ENCODE data around the gene FGL2. TPM values are rescaled to one million over a fixed set of nuclear protein-coding genes. Genes with fewer than 3 reads are reported as not detected.

Gene FGL2
- total RNA-seq, 1 experiment from 2014 or later, result not detected

GRCh38 chr7:77245015-77245755 is 45.6 kb upstream of the FGL2 start:
- ATAC-seq (no peak), DNase-seq (no peak)
- Histone ChIP-seq H3K9me3 (ENCODE audit: low read length) (no peaks in the 10 kb centered on the region), H3F3A (ENCODE audit: low read length, unreplicated experiment) (no peaks in the 10 kb centered on the region), H3K79me2 (ENCODE audit: low read length) (no peaks in the 10 kb centered on the region), H3K4me1 (ENCODE audit: insufficient read depth, low read length) (no peaks in the 10 kb centered on the region; the same call in 1 of the 2 replicates), H3K27me3 (ENCODE audit: low read length) (no peaks in the 10 kb centered on the region), H3K9me2 (replicated peaks; ENCODE audit: low read length) (no peaks in the 10 kb centered on the region), H4K20me1 (ENCODE audit: low read length) (no peaks in the 10 kb centered on the region), H3K27ac (ENCODE audit: low read length) (no peak overlapping the region), H3K4me3 (ENCODE audit: low read length) (no peak overlapping the region), H2AFZ (ENCODE audit: low read length) (no peak overlapping the region), H3K36me3 (ENCODE audit: low read depth, low read length) (no peaks in the 10 kb centered on the region), H3K4me2 (ENCODE audit: low read length) (no peak overlapping the region), H3K9ac (ENCODE audit: low read length) (no peak overlapping the region)
- ChIA-PET CTCF (no interaction called here), POLR2A (ENCODE audit: unreplicated experiment) (no interaction called here)
- intact Hi-C loops (cut with micrococcal nuclease), result no loop called here
- BruUV-seq (replicated peaks), result no TSS peak
- TF ChIP-seq EZH2phosphoT487 (IDR thresholded peaks at IDR 0.05; ENCODE audit: borderline replicate concordance, low read length) (no peak), EZH2 (IDR thresholded peaks at IDR 0.05; ENCODE audit: low read length, unreplicated experiment) (no peak)
- TF ChIP-seq, protein P1, sequence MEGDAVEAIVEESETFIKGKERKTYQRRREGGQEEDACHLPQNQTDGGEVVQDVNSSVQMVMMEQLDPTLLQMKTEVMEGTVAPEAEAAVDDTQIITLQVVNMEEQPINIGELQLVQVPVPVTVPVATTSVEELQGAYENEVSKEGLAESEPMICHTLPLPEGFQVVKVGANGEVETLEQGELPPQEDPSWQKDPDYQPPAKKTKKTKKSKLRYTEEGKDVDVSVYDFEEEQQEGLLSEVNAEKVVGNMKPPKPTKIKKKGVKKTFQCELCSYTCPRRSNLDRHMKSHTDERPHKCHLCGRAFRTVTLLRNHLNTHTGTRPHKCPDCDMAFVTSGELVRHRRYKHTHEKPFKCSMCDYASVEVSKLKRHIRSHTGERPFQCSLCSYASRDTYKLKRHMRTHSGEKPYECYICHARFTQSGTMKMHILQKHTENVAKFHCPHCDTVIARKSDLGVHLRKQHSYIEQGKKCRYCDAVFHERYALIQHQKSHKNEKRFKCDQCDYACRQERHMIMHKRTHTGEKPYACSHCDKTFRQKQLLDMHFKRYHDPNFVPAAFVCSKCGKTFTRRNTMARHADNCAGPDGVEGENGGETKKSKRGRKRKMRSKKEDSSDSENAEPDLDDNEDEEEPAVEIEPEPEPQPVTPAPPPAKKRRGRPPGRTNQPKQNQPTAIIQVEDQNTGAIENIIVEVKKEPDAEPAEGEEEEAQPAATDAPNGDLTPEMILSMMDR (conservative IDR thresholded peaks at IDR 0.05; ENCODE audit: low read depth, low read length), result no peak

- Histone ChIP-seq H3K36me3 (ENCODE audit: low read depth, low read length) (no peaks in the 10 kb centered on the region), H3K4me1 (ENCODE audit: insufficient read depth, low read length) (no peaks in the 10 kb centered on the region; the same call in 1 of the 2 replicates), H4K20me1 (ENCODE audit: low read length) (no peaks in the 10 kb centered on the region), H3K9me2 (replicated peaks; ENCODE audit: low read length) (no peaks in the 10 kb centered on the region), H3K4me3 (ENCODE audit: low read length) (no peak overlapping the region), H3K27me3 (ENCODE audit: low read length) (no peaks in the 10 kb centered on the region), H3K27ac (ENCODE audit: low read length) (no peak overlapping the region), H3K9ac (ENCODE audit: low read length) (no peak overlapping the region), H3F3A (ENCODE audit: low read length, unreplicated experiment) (no peaks in the 10 kb centered on the region), H3K4me2 (ENCODE audit: low read length) (no peak overlapping the region), H3K9me3 (ENCODE audit: low read length) (no peaks in the 10 kb centered on the region), H2AFZ (ENCODE audit: low read length) (no peak overlapping the region), H3K79me2 (ENCODE audit: low read length) (no peaks in the 10 kb centered on the region)
- intact Hi-C loops (cut with micrococcal nuclease), result no loop called here
- BruUV-seq (replicated peaks), result no TSS peak
- ChIA-PET CTCF (no interaction called here), POLR2A (ENCODE audit: unreplicated experiment) (no interaction called here)
- TF ChIP-seq EZH2phosphoT487 (IDR thresholded peaks at IDR 0.05; ENCODE audit: borderline replicate concordance, low read length), result no peak
- peak; percentile 68 for DNase-seq
- peak; percentile 97 for ATAC-seq
These were observed 44.8 kb upstream of the FGL2 start for GRCh38 chr7:77244222-77244934.

GRCh38 chr7:77242554-77242953 is 42.9 kb upstream of the FGL2 start:
- DNase-seq (no peak), ATAC-seq (no peak)
- Histone ChIP-seq H3K27ac (ENCODE audit: low read length) (no peak overlapping the region), H3K9me2 (replicated peaks; ENCODE audit: low read length) (no peaks in the 10 kb centered on the region), H3K4me1 (ENCODE audit: insufficient read depth, low read length) (no peaks in the 10 kb centered on the region; the same call in 1 of the 2 replicates), H3K4me2 (ENCODE audit: low read length) (no peak overlapping the region), H3K27me3 (ENCODE audit: low read length) (no peaks in the 10 kb centered on the region), H3K79me2 (ENCODE audit: low read length) (no peaks in the 10 kb centered on the region), H3K36me3 (ENCODE audit: low read depth, low read length) (no peaks in the 10 kb centered on the region), H3F3A (ENCODE audit: low read length, unreplicated experiment) (no peaks in the 10 kb centered on the region), H3K4me3 (ENCODE audit: low read length) (no peak overlapping the region), H3K9me3 (ENCODE audit: low read length) (no peaks in the 10 kb centered on the region), H3K9ac (ENCODE audit: low read length) (no peak overlapping the region), H2AFZ (ENCODE audit: low read length) (no peak overlapping the region), H4K20me1 (ENCODE audit: low read length) (no peaks in the 10 kb centered on the region)
- intact Hi-C loops (cut with micrococcal nuclease), result no loop called here
- CTCF ChIA-PET, result no interaction called here
- POLR2A ChIA-PET (ENCODE audit: unreplicated experiment), result no interaction called here
- no peak for TF ChIP-seq EZH2phosphoT487 (IDR thresholded peaks at IDR 0.05; ENCODE audit: borderline replicate concordance, low read length)
- TF ChIP-seq, protein P1 (conservative IDR thresholded peaks at IDR 0.05; ENCODE audit: low read depth, low read length), result no peak
- TF ChIP-seq EZH2 (IDR thresholded peaks at IDR 0.05; ENCODE audit: low read length, unreplicated experiment), result no peak
- no TSS peak for BruUV-seq (replicated peaks)
